MM.1S (cell line): Measurements from ENCODE around the gene SQSTM1.

Experiments
- DNase-seq: peaks from one replicate; pipeline ENCODE4 v3.0.0-alpha.2; 2015
- H2AFZ ChIP-seq: fragments of 300-600 bp; sonication (generic); 2 replicates; pipeline ENCODE4 v1.6.0; 2016; ENCODE audit warnings: antibody characterized with exemption, low read length
- H3F3A ChIP-seq: fragments of 300-600 bp; sonication (generic); 2 replicates; pipeline ENCODE4 v1.6.1; 2016; ENCODE audit warnings: mild to moderate bottlenecking, antibody characterized with exemption, low read length, moderate library complexity, mixed read lengths; ENCODE audit not compliant: insufficient read depth
- H3K27ac ChIP-seq: fragments of 300-600 bp; sonication (generic); 2 replicates; pipeline ENCODE4 v1.5.1; 2016; ENCODE audit warnings: mild to moderate bottlenecking, low read length
- H3K27me3 ChIP-seq: fragments of 300-600 bp; sonication (generic); replicated peaks from 2 replicates; pipeline ENCODE4 v1.6.0; 2016; ENCODE audit warnings: low read length; ENCODE audit not compliant: insufficient read depth
- H3K36me3 ChIP-seq: fragments of 300-600 bp; sonication (generic); replicated peaks from 2 replicates; pipeline ENCODE4 v1.6.1; 2016; ENCODE audit warnings: mild to moderate bottlenecking, low read length, mixed read lengths; ENCODE audit not compliant: insufficient read depth
- H3K4me1 ChIP-seq: fragments of 300-600 bp; sonication (generic); 2 replicates; pipeline ENCODE4 v1.6.1; 2016; ENCODE audit warnings: low read length, mixed read lengths
- H3K4me2 ChIP-seq: fragments of 300-600 bp; sonication (generic); 2 replicates; pipeline ENCODE4 v1.6.0; 2016; ENCODE audit warnings: low read depth, low read length
- H3K4me3 ChIP-seq: fragments of 300-600 bp; sonication (generic); 2 replicates; pipeline ENCODE4 v1.5.1; 2016; ENCODE audit warnings: low read length, mixed read lengths
- H3K79me2 ChIP-seq: fragments of 300-600 bp; sonication (generic); 2 replicates; pipeline ENCODE4 v1.6.1; 2016; ENCODE audit warnings: mixed run types, low read length, mixed read lengths
- H3K9ac ChIP-seq: fragments of 300-600 bp; sonication (generic); 2 replicates; pipeline ENCODE4 v1.6.1; 2016; ENCODE audit warnings: low read length, mixed read lengths
- H3K9me2 ChIP-seq: fragments of 300-600 bp; sonication (generic); replicated peaks from 2 replicates; pipeline ENCODE4 v1.6.1; 2016; ENCODE audit warnings: mild to moderate bottlenecking, low read length, mixed read lengths; ENCODE audit not compliant: insufficient read depth
- H3K9me3 ChIP-seq: fragments of 300-600 bp; sonication (generic); replicated peaks from 2 replicates; pipeline ENCODE4 v1.6.1; 2016; ENCODE audit warnings: mild to moderate bottlenecking, low read length, mixed read lengths; ENCODE audit not compliant: insufficient read depth
- H4K20me1 ChIP-seq: fragments of 300-600 bp; sonication (generic); 2 replicates; pipeline ENCODE4 v1.6.1; 2016; ENCODE audit warnings: mild to moderate bottlenecking, low read length, moderate library complexity, mixed read lengths; ENCODE audit not compliant: insufficient read depth
- EZH2 ChIP-seq: fragments of 300-600 bp; sonication (generic); optimal IDR thresholded peaks from 2 replicates; pipeline ENCODE3; 2017; ENCODE audit warnings: low read depth, mild to moderate bottlenecking, antibody characterized with exemption, low read length, mixed read lengths
- EZH2phosphoT487 ChIP-seq: fragments of 300-600 bp; sonication (generic); IDR thresholded peaks from 2 replicates; pipeline ENCODE4 v1.6.1; 2018; ENCODE audit warnings: antibody characterized with exemption, low read length
- TF ChIP-seq, protein P1 (sequence below): fragments of 300-600 bp; sonication (generic); IDR thresholded peaks from 2 replicates; pipeline ENCODE4 v1.5.1; 2016; ENCODE audit warnings: antibody characterized with exemption, low read length, mixed read lengths

Gene SQSTM1

GRCh38 chr5:179779826-179780225, 40.9 kb upstream of the SQSTM1 start:
- H2AFZ ChIP-seq = no peak overlapping the region
- H3F3A ChIP-seq = no peaks in the 10 kb centered on the region
- H3K4me3 ChIP-seq = no peak overlapping the region
- H3K4me2 ChIP-seq = no peak overlapping the region
- TF ChIP-seq EZH2phosphoT487 (no peak), EZH2 (no peak)
- TF ChIP-seq, protein P1, sequence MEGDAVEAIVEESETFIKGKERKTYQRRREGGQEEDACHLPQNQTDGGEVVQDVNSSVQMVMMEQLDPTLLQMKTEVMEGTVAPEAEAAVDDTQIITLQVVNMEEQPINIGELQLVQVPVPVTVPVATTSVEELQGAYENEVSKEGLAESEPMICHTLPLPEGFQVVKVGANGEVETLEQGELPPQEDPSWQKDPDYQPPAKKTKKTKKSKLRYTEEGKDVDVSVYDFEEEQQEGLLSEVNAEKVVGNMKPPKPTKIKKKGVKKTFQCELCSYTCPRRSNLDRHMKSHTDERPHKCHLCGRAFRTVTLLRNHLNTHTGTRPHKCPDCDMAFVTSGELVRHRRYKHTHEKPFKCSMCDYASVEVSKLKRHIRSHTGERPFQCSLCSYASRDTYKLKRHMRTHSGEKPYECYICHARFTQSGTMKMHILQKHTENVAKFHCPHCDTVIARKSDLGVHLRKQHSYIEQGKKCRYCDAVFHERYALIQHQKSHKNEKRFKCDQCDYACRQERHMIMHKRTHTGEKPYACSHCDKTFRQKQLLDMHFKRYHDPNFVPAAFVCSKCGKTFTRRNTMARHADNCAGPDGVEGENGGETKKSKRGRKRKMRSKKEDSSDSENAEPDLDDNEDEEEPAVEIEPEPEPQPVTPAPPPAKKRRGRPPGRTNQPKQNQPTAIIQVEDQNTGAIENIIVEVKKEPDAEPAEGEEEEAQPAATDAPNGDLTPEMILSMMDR = no peak
- no peaks in the 10 kb centered on the region for H3K9me2 ChIP-seq
- no peak overlapping the region for H3K9ac ChIP-seq
- no peak for DNase-seq
- H3K9me3 ChIP-seq = no peaks in the 10 kb centered on the region
- no peaks in the 10 kb centered on the region for H3K27me3 ChIP-seq
- no peaks in the 10 kb centered on the region for H3K79me2 ChIP-seq
- H3K36me3 ChIP-seq = no peaks in the 10 kb centered on the region
- no peak overlapping the region for H3K27ac ChIP-seq
- H3K4me1 ChIP-seq = no peaks in the 10 kb centered on the region
- no peaks in the 10 kb centered on the region for H4K20me1 ChIP-seq

GRCh38 chr5:179780362-179780761, 40.3 kb upstream of the SQSTM1 start:
- no peaks in the 10 kb centered on the region for H4K20me1 ChIP-seq
- DNase-seq = no peak
- no peaks in the 10 kb centered on the region for H3F3A ChIP-seq
- TF ChIP-seq EZH2 = no peak
- TF ChIP-seq, protein P1 = no peak
- TF ChIP-seq EZH2phosphoT487 = no peak
- no peak overlapping the region for H3K4me3 ChIP-seq
- no peaks in the 10 kb centered on the region for H3K27me3 ChIP-seq
- H3K9me2 ChIP-seq = no peaks in the 10 kb centered on the region
- no peak overlapping the region for H3K4me2 ChIP-seq
- H3K9me3 ChIP-seq = no peaks in the 10 kb centered on the region
- H3K36me3 ChIP-seq = no peaks in the 10 kb centered on the region
- no peak overlapping the region for H2AFZ ChIP-seq
- H3K9ac ChIP-seq = no peak overlapping the region
- no peaks in the 10 kb centered on the region for H3K4me1 ChIP-seq
- H3K79me2 ChIP-seq = no peaks in the 10 kb centered on the region
- no peak overlapping the region for H3K27ac ChIP-seq

GRCh38 chr5:179781846-179782245, 38.9 kb upstream of the SQSTM1 start:
- H3K9me2 ChIP-seq = no peaks in the 10 kb centered on the region
- TF ChIP-seq, protein P1 = no peak
- TF ChIP-seq EZH2phosphoT487 = no peak
- no peak for TF ChIP-seq EZH2
- no peak overlapping the region for H3K9ac ChIP-seq
- no peaks in the 10 kb centered on the region for H3K27me3 ChIP-seq
- H3K27ac ChIP-seq = no peak overlapping the region
- no peaks in the 10 kb centered on the region for H4K20me1 ChIP-seq
- H3K9me3 ChIP-seq = no peaks in the 10 kb centered on the region
- no peak overlapping the region for H3K4me2 ChIP-seq
- no peaks in the 10 kb centered on the region for H3K4me1 ChIP-seq
- H3K36me3 ChIP-seq = no peaks in the 10 kb centered on the region
- H2AFZ ChIP-seq = no peak overlapping the region
- no peak overlapping the region for H3K4me3 ChIP-seq
- no peaks in the 10 kb centered on the region for H3K79me2 ChIP-seq
- no peak for DNase-seq
- no peaks in the 10 kb centered on the region for H3F3A ChIP-seq
